Stimulated activated effector memory CD8-positive, alpha-beta T cell treated with anti-CD3 and anti-CD28 coated beads, Interleukin-12 subunit alpha, Interleukin-12 subunit beta, amount 100 ng/mL, for 72 hours (primary cell): Measurements from ENCODE around the gene PPM1E.

ENCODE experiments used
- ATAC-seq: fragments of 150-1000 bp; cut with Tn5 transposase; 2 replicates; pipeline ENCODE4 v1.10.0; 2021
- DNase-seq, 2 donors: peaks; one replicate each; pipeline ENCODE4 v3.0.0; 2021 to 2022; ENCODE audit warnings: low spot score in 2 of 2
- H3K27ac Mint-ChIP-seq: one replicate; pipeline ENCODE4 v1.8.0; 2022; ENCODE audit warnings: mild to moderate bottlenecking, mixed read lengths
- H3K36me3 Mint-ChIP-seq: one replicate; pipeline ENCODE4 v1.8.0; 2022; ENCODE audit warnings: mild to moderate bottlenecking, mixed read lengths
- H3K4me1 Mint-ChIP-seq: one replicate; pipeline ENCODE4 v1.8.0; 2022; ENCODE audit warnings: mixed read lengths
- H3K4me3 Mint-ChIP-seq: one replicate; pipeline ENCODE4 v1.8.0; 2022; ENCODE audit warnings: mild to moderate bottlenecking, mixed read lengths
- H3K9me3 Mint-ChIP-seq: one replicate; pipeline ENCODE4 v1.8.0; 2022; ENCODE audit warnings: mixed read lengths

PPM1E gene

DNA sequence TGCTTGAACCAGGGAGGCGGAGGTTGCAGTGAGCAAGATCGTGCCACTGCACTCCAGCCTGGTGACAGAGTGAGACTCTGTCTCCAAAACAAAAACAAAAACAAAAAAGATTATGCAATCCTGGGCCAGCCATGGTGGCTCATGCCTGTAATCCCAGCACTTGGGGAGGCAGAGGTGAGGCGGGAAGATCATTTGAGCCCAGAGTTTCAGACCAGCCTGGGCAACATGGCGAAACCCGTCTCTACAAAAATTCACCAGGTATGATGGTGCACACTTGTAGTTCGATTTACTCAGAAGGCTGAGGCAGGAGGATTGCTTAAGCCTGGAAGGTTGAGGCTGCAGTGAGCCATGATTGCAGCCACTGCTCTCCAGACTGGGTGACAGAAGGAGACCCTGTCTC is 109.6 kb downstream of the PPM1E start:
- no peaks in the 10 kb centered on the region for H3K36me3 Mint-ChIP-seq
- H3K9me3 Mint-ChIP-seq, result no peaks in the 10 kb centered on the region
- no peak for DNase-seq
- H3K4me3 Mint-ChIP-seq, result no peak overlapping the region
- no peak for ATAC-seq
- H3K4me1 Mint-ChIP-seq, result no peaks in the 10 kb centered on the region
- no peak overlapping the region for H3K27ac Mint-ChIP-seq

DNA sequence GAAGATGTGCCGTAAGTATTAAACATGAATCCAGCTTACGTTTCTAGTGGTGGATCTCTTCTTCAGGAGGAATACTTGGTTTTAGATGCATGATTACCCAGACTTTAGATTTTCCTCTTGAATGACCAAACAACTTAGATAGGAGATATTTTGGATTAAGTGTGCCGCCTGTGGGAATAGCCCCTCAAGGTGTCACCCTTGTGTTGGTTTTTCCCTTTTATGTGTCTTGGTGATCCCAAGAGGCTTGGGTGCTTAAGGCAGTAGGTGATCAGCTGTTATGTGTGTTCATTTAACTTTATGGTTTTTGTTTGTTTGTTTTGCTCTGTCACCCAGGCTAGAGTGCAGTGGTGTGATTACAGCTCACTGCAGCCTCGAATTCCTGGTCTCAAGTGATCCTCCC is 115.1 kb downstream of the PPM1E start:
- Mint-ChIP-seq H3K27ac (no peak overlapping the region), H3K36me3 (no peaks in the 10 kb centered on the region), H3K9me3 (no peaks in the 10 kb centered on the region), H3K4me1 (no peaks in the 10 kb centered on the region), H3K4me3 (no peak overlapping the region)
- ATAC-seq (no peak), DNase-seq (no peak)

DNA sequence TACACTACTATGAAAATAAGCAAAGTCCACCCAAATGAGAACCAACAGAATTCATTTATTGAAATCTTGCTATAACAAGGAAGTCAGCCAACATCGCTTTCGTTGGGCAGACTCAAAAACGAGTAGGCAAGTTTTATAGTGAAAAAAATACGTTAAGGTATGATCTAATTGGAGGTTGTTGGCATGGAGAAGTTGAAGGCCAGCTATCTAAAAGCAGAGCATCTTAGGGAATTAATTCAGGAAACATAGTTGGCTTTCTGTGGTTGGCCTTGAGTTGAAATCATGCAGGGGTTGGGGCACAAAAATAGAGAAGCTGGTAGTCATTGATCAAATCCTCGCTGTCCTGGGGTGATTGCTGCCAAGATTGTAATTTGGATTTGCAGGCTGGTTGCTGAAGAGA is 118.3 kb downstream of the PPM1E start:
- H3K27ac Mint-ChIP-seq, result no peak overlapping the region
- no peaks in the 10 kb centered on the region for H3K9me3 Mint-ChIP-seq
- DNase-seq, result no peak
- H3K36me3 Mint-ChIP-seq, result no peaks in the 10 kb centered on the region
- no peak overlapping the region for H3K4me3 Mint-ChIP-seq
- no peak for ATAC-seq
- no peaks in the 10 kb centered on the region for H3K4me1 Mint-ChIP-seq

DNA sequence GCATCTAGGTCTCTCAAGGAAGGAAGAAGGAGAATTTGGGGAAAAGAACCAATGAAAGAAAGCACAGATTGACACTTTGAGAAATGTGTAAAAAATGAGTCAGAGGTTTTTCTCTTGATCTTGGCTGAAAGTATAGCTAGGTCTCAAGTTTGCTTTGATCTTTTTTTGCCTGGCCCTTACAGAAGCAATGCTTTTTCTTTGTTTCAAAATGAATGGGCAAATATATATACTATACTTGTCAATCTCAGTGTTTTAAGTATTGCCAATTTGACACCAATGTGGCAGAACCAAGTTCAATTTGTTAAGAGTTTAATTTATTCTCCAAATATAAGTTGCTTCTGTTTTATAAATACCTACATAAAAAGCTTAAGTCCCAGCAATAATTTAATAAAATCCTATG is 119.6 kb downstream of the PPM1E start:
- DNase-seq (no peak), ATAC-seq (no peak)
- Mint-ChIP-seq H3K4me1 (no peaks in the 10 kb centered on the region), H3K36me3 (no peaks in the 10 kb centered on the region), H3K27ac (no peak overlapping the region), H3K4me3 (no peak overlapping the region), H3K9me3 (no peaks in the 10 kb centered on the region)

- no peak for DNase-seq
- Mint-ChIP-seq H3K36me3 (no peaks in the 10 kb centered on the region), H3K4me1 (no peaks in the 10 kb centered on the region), H3K27ac (no peak overlapping the region), H3K9me3 (no peaks in the 10 kb centered on the region), H3K4me3 (no peak overlapping the region)
- no peak for ATAC-seq
Measured at GRCh38 chr17:58884161-58884560, 128.5 kb downstream of the PPM1E start.

- Mint-ChIP-seq H3K27ac (no peak overlapping the region), H3K4me1 (no peaks in the 10 kb centered on the region), H3K4me3 (no peak overlapping the region), H3K9me3 (no peaks in the 10 kb centered on the region), H3K36me3 (no peaks in the 10 kb centered on the region)
- no peak for DNase-seq
- no peak for ATAC-seq
Measured at GRCh38 chr17:58886514-58886913, 130.9 kb downstream of the PPM1E start.

GRCh38 chr17:58889928-58890327 is 134.3 kb downstream of the PPM1E start:
- DNase-seq (no peak), ATAC-seq (no peak)
- Mint-ChIP-seq H3K4me1 (no peaks in the 10 kb centered on the region), H3K9me3 (no peaks in the 10 kb centered on the region), H3K4me3 (no peak overlapping the region), H3K36me3 (no peaks in the 10 kb centered on the region), H3K27ac (no peak overlapping the region)

GRCh38 chr17:58899191-58899590 is 143.5 kb downstream of the PPM1E start:
- ATAC-seq, result no peak
- no peak overlapping the region for H3K27ac Mint-ChIP-seq
- no peak for DNase-seq
- H3K4me1 Mint-ChIP-seq, result no peaks in the 10 kb centered on the region
- H3K36me3 Mint-ChIP-seq, result no peaks in the 10 kb centered on the region
- no peaks in the 10 kb centered on the region for H3K9me3 Mint-ChIP-seq
- H3K4me3 Mint-ChIP-seq, result no peak overlapping the region

DNA sequence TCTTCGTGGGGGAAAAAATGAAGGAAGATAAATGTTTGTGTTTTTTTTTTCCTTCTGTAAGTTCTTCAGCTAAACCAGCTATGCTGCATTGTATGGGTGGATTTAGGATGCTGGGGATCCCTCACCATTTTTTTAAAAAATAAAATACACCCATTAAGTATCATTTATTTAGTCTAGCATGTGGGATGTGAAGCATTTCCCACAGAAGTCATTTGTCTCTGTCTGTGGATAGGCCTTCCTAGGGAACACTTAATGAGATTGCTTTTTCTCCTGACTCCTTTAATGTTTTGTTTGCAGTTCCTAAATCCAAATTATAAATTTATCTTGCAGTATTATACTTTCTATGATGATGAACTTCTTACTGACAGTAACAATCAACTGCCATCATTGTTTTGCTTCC is 146.7 kb downstream of the PPM1E start:
- DNase-seq, result no peak
- Mint-ChIP-seq H3K4me3 (no peak overlapping the region), H3K27ac (no peak overlapping the region), H3K9me3 (peaks cover 9% of the 10 kb centered on the region), H3K36me3 (no peaks in the 10 kb centered on the region), H3K4me1 (no peaks in the 10 kb centered on the region)
- no peak for ATAC-seq

GRCh38 chr17:58911741-58912343 is 156.2 kb downstream of the PPM1E start:
- Mint-ChIP-seq H3K4me1 (no peaks in the 10 kb centered on the region), H3K9me3 (peaks cover 11% of the 10 kb centered on the region), H3K36me3 (no peaks in the 10 kb centered on the region), H3K4me3 (no peak overlapping the region), H3K27ac (no peak overlapping the region)
- ATAC-seq, result no peak
- no peak for DNase-seq

- ATAC-seq, result no peak
- Mint-ChIP-seq H3K4me3 (no peak overlapping the region), H3K36me3 (no peaks in the 10 kb centered on the region), H3K27ac (no peak overlapping the region), H3K9me3 (peaks cover 11% of the 10 kb centered on the region), H3K4me1 (no peaks in the 10 kb centered on the region)
- DNase-seq, result no peak
Measured at GRCh38 chr17:58913552-58913951, 157.9 kb downstream of the PPM1E start.

GRCh38 chr17:58913971-58914769 is 158.5 kb downstream of the PPM1E start:
- Mint-ChIP-seq H3K4me3 (no peak overlapping the region), H3K36me3 (no peaks in the 10 kb centered on the region), H3K9me3 (peaks cover 11% of the 10 kb centered on the region), H3K27ac (no peak overlapping the region), H3K4me1 (no peaks in the 10 kb centered on the region)
- DNase-seq (no peak), ATAC-seq (no peak)

- Mint-ChIP-seq H3K27ac (no peak overlapping the region), H3K4me3 (no peak overlapping the region), H3K36me3 (no peaks in the 10 kb centered on the region), H3K4me1 (peaks cover 10% of the 10 kb centered on the region), H3K9me3 (peaks cover 2% of the 10 kb centered on the region)
- no peak for ATAC-seq
- no peak for DNase-seq
Measured at GRCh38 chr17:58917228-58917627, 161.6 kb downstream of the PPM1E start.

DNA sequence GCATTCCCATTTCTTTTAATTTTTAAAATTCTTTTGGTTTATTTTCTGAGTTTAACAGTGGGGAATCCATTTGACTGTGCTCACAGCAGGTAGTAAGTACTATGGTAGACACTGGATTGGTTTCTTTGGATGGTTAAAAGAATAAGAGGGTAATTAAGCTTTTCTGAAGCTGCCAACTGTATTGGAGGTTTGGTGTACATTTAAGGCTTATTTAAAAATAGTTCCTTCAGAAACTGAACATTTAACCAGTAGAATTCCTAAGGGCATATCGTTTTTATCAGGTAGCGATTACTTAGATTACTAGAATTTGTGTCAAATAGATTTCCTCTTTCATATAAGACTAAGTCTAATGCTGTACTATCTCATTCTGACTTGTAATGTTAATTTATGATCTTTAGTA is 162.4 kb downstream of the PPM1E start:
- ATAC-seq, result no peak
- Mint-ChIP-seq H3K4me1 (peaks cover 10% of the 10 kb centered on the region), H3K36me3 (no peaks in the 10 kb centered on the region)

DNA sequence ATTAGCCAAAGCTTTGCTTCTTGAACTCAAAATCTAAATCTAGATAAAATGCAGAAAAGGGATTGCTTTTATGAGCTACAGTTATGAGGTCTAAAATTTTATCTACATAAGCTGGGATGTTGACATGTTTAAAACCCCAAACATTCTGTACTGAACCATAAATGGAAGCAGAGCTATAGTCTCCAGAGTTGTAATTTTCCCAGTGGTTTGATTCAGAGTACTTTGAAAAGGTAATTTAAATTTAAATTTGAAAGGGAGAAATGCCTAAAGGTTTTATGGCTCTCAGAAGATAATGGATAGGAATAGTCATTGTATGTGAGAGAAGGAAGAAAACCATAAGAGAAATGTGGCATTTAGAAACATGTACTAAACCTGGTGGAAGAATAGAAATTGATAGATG is 163.2 kb downstream of the PPM1E start:
- Mint-ChIP-seq H3K9me3 (no peaks in the 10 kb centered on the region), H3K4me3 (no peak overlapping the region), H3K27ac (no peak overlapping the region), H3K4me1 (peaks cover 10% of the 10 kb centered on the region), H3K36me3 (no peaks in the 10 kb centered on the region)
- ATAC-seq (no peak), DNase-seq (no peak)

More for the DNA sequence above, 162.4 kb downstream of the PPM1E start:
- Mint-ChIP-seq H3K4me3 (no peak overlapping the region), H3K27ac (no peak overlapping the region), H3K9me3 (no peaks in the 10 kb centered on the region)
- DNase-seq, result no peak

DNA sequence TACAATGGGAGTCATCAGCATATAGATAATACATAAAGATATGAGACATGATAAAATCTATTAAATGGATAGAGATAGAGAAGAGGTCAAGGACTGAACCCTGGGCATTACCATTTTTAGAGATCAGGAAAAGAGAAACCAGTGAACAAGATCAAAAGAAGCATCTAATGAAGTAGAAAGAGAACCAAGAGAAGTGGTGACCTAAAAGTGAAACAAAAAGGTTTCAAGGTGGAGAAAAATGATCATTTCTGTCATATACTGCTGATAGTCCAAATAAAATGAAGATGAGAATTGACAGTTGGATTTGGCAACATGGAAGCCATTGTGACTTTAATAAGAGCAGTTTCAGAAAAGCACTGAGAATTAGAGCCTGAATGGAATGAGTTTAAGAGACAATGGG is 165.1 kb downstream of the PPM1E start:
- ATAC-seq (no peak), DNase-seq (no peak)
- H3K9me3 Mint-ChIP-seq, result no peaks in the 10 kb centered on the region
- H3K4me3 Mint-ChIP-seq, result no peak overlapping the region
- H3K4me1 Mint-ChIP-seq, result peaks cover 10% of the 10 kb centered on the region
- H3K36me3 Mint-ChIP-seq, result no peaks in the 10 kb centered on the region
- no peak overlapping the region for H3K27ac Mint-ChIP-seq
